Esophagus muscularis mucosa (tissue), 3 donors: ENCODE data around the gene CCDC82.

Experiments used
- CTCF ChIP-seq, 3 experiments: fragments of 200-600 bp in 2 of 3; fragments of 450-650 bp in 1 of 3; sonication (generic) in 2 of 3; IDR thresholded peaks; one replicate each; pipeline ENCODE4 v1.5.1; 2017 to 2019; ENCODE audit warnings: antibody characterized with exemption in 3 of 3, mild to moderate bottlenecking in 2 of 3, moderate library complexity in 1 of 3
- POLR2A ChIP-seq: fragments of 450-650 bp; IDR thresholded peaks from one replicate; pipeline ENCODE4 v1.6.1; 2017; ENCODE audit warnings: antibody characterized with exemption, moderate library complexity, mild to moderate bottlenecking, low read depth

GRCh38 chr11:96334219-96334618, 55.5 kb downstream of the CCDC82 start:
- TF ChIP-seq POLR2A (no peak), CTCF (IDR thresholded peaks at IDR 0.05) (no peak)
